Ascending aorta (tissue), 2 donors: ENCODE results near the gene ANXA11. TPM values are rescaled to one million over a fixed set of nuclear protein-coding genes. Genes with fewer than 3 reads are reported as not detected.

Experiments
- DNase-seq, 2 donors: peaks; one replicate each; pipeline ENCODE4 v3.0.0-alpha.2; 2019; ENCODE audit warnings: low spot score in 2 of 2
- H3K27ac ChIP-seq, 2 donors: fragments of 200-600 bp; sonication (generic); one replicate each; pipeline ENCODE4 v1.5.1; 2016 to 2017; ENCODE audit warnings: mild to moderate bottlenecking in 1 of 2
- H3K27me3 ChIP-seq: fragments of 200-600 bp; sonication (generic); one replicate; pipeline ENCODE4 v1.5.1; 2017
- H3K36me3 ChIP-seq, 2 donors: fragments of 200-600 bp; sonication (generic); one replicate each; pipeline ENCODE4 v1.5.1; 2016
- H3K4me1 ChIP-seq, 2 donors: fragments of 200-600 bp; sonication (generic); one replicate each; pipeline ENCODE4 v1.5.1; 2016 to 2017; ENCODE audit warnings: mild to moderate bottlenecking in 1 of 2
- H3K4me3 ChIP-seq, 2 donors: fragments of 200-600 bp; sonication (generic); one replicate each; pipeline ENCODE4 v1.5.1; 2016 to 2017; ENCODE audit warnings: mild to moderate bottlenecking in 1 of 2
- H3K9me3 ChIP-seq, 2 donors: fragments of 200-600 bp; sonication (generic); one replicate each; pipeline ENCODE4 v1.5.1; 2016
- CTCF ChIP-seq, 3 experiments: fragments of 200-600 bp in 2 of 3; fragments of 450-650 bp in 1 of 3; sonication (generic) in 2 of 3; IDR thresholded peaks; one replicate each; pipeline ENCODE4 v1.5.1; 2016 to 2019; ENCODE audit warnings: antibody characterized with exemption in 3 of 3, mild to moderate bottlenecking in 1 of 3, moderate library complexity in 1 of 3
- intact Hi-C: fragments of 100-400 bp; cut with DNase I; formaldehyde crosslinking; loops from one replicate; pipeline ENCODE4 v1.15.1; 2023
- total RNA-seq: library from RNA; depleted of rRNA; stranded (reverse); fragments of >200 nt; gene quantifications from one replicate; pipeline ENCODE4 v1.1.0, GENCODE V29; 2016

Gene ANXA11
- total RNA-seq, 1 donor from 2014 or later = 237 TPM

- intact Hi-C loops = no loop called here
- Histone ChIP-seq H3K4me3 (no peak overlapping the region), H3K9me3 (no peaks in the 10 kb centered on the region), H3K27ac (no peak overlapping the region), H3K27me3 (no peaks in the 10 kb centered on the region), H3K4me1 (no peaks in the 10 kb centered on the region), H3K36me3 (no peaks in the 10 kb centered on the region)
- DNase-seq = no peak
- TF ChIP-seq CTCF (IDR thresholded peaks at IDR 0.05) = no peak
Measured at GRCh38 chr10:80122746-80123145, 82.6 kb downstream of the ANXA11 start.

GRCh38 chr10:80122110-80122710 is 83.1 kb downstream of the ANXA11 start:
- Histone ChIP-seq H3K4me3 (no peak overlapping the region), H3K9me3 (no peaks in the 10 kb centered on the region), H3K4me1 (no peaks in the 10 kb centered on the region), H3K36me3 (no peaks in the 10 kb centered on the region), H3K27ac (no peak overlapping the region), H3K27me3 (no peaks in the 10 kb centered on the region)
- DNase-seq = no peak
- TF ChIP-seq CTCF (IDR thresholded peaks at IDR 0.05) = no peak
- intact Hi-C loops = no loop called here

GRCh38 chr10:80118669-80119068 is 86.7 kb downstream of the ANXA11 start:
- intact Hi-C loops = no loop called here
- Histone ChIP-seq H3K9me3 (no peaks in the 10 kb centered on the region), H3K27ac (no peak overlapping the region), H3K4me1 (no peaks in the 10 kb centered on the region), H3K4me3 (no peak overlapping the region), H3K36me3 (no peaks in the 10 kb centered on the region), H3K27me3 (no peaks in the 10 kb centered on the region)
- no peak for TF ChIP-seq CTCF (IDR thresholded peaks at IDR 0.05)
- no peak for DNase-seq

GRCh38 chr10:80110986-80111385 is 94.4 kb downstream of the ANXA11 start:
- Histone ChIP-seq H3K9me3 (peaks cover 0 to 5% of the 10 kb centered on the region in 2 donors), H3K36me3 (no peaks in the 10 kb centered on the region), H3K4me1 (peaks cover 0 to 2% of the 10 kb centered on the region in 2 donors), H3K27me3 (no peaks in the 10 kb centered on the region), H3K4me3 (no peak overlapping the region), H3K27ac (peak overlapping the region in 1 of 2 donors; percentile 49)
- intact Hi-C loops = no loop called here
- no peak for DNase-seq
- no peak for TF ChIP-seq CTCF (IDR thresholded peaks at IDR 0.05)

- intact Hi-C loops = no loop called here
- DNase-seq = no peak
- Histone ChIP-seq H3K27me3 (no peaks in the 10 kb centered on the region), H3K4me3 (no peak overlapping the region), H3K36me3 (no peaks in the 10 kb centered on the region), H3K9me3 (peaks cover 0 to 5% of the 10 kb centered on the region in 2 donors), H3K27ac (no peak overlapping the region), H3K4me1 (peaks cover 0 to 8% of the 10 kb centered on the region in 2 donors)
- TF ChIP-seq CTCF (IDR thresholded peaks at IDR 0.05) = no peak
Measured at GRCh38 chr10:80108576-80109239, 96.6 kb downstream of the ANXA11 start.
